GM19035 (cell line): ENCODE data around the gene CLBA1.
"Not testable (repeated sequence)": the region's sequence is repeated elsewhere in the genome, so short reads cannot be mapped to it uniquely, and the experiment has no call there.

Source experiments
- ATAC-seq: cut with Tn5 transposase; IDR thresholded peaks from one replicate; pipeline ENCODE4 v1.9.1; 2021; ENCODE audit not compliant: unreplicated experiment

The CLBA1 gene

DNA sequence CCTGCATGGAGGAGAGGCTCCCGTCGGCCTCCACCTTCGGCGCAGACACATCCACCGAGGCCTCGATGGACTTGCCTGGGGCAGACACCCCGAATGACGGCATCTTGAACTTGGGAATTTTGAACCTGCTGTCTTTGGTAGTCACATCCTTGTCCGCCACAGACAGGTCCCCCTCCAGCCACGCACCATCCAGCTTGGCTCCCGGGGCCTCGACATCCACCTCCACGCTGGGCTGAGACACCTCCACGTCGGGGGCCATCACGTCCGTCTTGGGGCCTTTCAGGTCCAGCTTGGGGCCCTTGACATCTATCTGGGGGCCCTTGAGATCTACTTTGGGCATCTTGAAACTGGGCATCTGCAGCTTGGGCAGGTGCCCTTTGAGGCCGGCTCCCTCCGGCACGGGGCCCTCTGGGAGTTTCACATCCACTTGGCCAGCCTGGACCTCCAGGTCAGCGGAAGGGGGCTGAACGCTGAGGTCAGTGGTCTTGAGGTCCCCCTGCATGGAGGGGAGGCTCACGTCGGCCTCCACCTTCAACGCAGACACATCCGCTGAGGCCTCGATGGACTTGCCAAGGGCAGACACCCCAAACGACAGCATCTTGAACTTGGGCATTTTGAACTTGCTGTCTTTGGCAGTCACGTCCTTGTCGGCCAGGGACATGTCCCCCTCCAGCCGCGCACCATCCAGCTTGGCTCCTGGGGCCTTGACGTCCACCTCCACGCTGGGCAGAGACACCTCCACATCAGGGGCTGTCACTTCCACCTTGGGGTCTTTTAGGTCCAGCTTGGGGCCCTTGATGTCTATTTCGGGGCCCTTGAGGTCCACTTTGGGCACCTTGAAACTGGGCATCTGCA, 37.5 kb upstream of the CLBA1 start:
- ATAC-seq = not testable (repeated sequence)

DNA sequence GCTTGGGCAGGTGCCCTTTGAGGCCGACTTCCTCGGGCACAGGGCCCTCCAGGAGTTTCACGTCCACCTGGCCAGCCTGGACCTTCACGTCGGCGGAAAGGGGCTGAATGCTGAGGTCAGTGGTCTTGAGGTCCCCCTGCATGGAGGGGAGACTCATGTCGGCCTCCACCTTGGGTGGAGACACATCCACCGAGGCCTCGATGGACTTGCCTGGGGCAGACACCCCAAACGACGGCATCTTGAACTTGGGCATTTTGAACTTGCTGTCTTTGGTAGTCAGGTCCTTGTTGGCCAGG, 36.9 kb upstream of the CLBA1 start:
- no peak for ATAC-seq

DNA sequence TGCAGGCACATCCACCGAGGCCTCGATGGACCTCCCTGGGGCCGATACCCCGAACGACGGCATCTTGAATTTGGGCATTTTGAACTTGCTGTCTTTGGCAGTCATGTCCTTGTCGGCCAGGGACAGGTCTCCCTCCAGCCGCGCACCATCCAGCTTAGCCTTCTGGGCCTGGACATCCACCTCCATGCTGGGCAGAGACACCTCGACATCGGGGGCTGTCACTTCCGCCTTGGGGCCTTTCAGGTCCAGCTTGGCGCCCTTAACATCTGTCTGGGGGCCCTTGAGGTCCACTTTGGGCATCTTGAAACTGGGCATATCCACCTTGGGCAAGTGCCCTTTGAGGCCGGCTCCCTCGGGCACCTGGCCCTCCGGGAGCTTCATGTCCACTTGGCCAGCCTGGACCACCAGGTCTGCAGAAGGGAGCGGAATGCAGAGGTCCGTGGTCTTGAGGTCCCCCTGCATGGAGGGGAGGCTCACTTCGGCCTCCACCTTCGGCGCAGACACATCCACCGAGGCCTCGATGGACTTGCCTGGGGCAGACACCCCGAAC, 36.1 kb upstream of the CLBA1 start:
- ATAC-seq = not testable (repeated sequence)

DNA sequence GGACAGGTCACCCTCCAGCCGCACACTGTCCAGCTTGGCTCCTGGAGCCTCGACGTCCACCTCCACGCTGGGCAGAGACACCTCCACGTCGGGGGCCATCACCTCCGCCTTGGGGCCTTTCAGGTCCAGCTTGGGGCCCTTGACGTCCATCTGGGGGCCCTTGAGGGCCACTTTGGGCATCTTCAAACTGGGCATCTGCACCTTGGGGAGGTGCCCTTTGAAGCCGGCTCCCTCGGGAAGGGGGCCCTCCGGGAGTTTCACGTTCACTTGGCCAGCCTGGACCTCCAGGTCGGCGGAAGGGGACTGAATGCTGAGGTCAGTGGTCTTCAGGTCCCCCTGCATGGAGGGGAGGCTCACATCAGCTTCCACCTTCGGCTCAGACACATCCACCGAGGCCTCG, 35.6 kb upstream of the CLBA1 start:
- ATAC-seq = no peak

DNA sequence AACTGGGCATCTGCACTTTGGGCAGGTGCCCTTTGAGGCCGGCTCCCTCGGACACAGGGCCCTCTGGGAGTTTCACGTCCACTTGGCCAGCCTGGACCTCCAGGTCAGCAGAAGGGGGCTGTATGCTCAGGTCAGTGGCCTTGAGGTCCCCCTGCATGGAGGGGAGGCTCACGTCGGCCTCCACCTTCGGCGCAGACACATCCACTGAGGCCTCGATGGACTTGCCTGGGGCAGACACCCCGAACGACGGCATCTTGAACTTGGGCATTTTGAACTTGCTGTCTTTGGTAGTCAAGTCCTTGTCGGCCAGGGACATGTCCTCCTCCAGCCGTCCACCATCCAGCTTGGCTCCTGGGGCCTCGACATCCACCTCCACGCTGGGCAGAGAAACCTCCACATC, 34.9 kb upstream of the CLBA1 start:
- ATAC-seq = not testable (repeated sequence)

DNA sequence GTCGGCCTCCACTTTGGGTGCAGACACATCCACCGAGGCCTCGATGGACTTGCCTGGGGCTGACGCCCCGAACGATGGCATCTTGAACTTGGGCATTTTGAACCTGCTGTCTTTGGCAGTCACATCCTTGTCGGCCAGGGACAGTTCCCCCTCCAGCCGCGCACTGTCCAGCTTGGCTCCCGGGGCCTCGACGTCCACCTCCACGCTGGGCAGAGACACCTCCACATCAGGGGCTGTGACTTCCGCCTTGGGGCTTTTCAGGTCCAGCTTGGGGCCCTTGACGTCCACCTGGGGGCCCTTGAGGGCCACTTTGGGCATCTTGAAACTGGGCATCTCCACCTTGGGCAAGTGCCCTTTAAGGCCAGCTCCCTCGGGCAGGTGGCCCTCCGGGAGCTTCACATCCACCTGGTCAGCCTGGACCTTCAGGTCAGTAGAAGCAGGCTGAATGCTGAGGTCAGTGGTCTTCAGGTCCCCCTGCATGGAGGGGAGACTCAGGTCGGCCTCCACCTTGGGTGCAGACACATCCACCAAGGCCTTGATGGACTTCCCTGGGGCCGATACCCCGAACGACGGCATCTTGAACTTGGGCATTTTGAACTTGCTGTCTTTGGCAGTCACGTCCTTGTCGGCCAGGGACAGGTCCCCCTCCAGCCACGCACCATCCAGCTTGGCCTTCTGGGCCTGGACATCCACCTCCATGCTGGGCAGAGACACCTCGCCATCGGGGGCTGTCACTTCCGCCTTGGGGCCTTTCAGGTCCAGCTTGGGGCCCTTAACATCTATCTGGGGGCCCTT, 33.5 kb upstream of the CLBA1 start:
- not testable (repeated sequence) for ATAC-seq

DNA sequence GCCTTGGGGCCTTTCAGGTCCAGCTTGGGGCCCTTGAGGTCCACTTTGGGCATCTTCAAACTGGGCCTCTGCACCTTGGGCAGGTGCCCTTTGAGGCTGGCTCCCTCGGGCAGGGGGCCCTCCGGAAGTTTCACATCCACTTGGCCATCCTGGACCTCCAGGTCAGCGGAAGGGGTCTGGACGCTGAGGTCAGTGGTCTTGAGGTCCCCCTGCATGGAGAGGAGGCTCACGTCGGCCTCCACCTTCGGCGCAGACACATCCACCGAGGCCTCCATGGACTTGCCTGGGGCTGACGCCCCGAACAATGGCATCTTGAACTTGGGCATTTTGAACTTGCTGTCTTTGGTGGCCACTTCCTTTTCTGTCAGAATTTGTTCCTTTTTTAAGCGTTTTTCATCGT, 32.5 kb upstream of the CLBA1 start:
- no peak for ATAC-seq

DNA sequence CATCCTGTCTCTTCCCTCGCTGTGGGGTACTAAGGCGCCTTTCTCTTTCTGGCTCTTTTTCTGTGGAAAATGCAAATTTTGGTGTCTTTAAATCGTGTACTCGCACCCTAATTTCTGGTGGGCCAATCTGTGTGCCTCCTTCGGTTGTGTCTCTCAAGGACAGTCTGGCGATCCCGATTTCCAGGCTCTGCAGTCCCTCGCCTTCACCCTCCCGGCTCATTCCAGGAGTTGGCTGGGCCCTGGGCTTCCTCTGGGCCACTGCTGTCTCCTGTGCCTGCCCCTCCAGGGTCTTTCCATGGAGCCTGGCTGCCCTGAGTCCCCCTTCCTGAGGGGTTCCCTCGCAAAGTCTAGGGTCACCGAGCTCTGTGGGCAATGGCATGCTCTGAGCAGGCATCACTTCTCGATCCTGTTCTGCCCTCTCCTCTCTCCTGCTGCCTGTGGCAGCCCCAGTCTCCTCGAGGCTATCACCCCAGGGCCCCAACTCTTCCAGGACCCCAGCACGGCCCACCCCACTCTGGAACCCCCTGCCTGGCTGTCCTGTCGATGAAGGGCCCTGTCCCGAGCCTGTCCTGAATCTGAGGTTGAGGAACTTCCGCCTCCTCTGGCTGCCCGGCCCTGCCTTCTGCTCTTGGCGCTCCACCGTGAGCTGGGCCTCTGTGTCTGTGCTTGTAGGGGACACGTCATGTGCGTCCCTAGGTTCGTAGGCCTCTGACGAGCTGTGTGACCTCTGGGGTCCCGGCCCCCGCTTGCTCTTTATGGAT, 31.5 kb upstream of the CLBA1 start:
- no peak for ATAC-seq

DNA sequence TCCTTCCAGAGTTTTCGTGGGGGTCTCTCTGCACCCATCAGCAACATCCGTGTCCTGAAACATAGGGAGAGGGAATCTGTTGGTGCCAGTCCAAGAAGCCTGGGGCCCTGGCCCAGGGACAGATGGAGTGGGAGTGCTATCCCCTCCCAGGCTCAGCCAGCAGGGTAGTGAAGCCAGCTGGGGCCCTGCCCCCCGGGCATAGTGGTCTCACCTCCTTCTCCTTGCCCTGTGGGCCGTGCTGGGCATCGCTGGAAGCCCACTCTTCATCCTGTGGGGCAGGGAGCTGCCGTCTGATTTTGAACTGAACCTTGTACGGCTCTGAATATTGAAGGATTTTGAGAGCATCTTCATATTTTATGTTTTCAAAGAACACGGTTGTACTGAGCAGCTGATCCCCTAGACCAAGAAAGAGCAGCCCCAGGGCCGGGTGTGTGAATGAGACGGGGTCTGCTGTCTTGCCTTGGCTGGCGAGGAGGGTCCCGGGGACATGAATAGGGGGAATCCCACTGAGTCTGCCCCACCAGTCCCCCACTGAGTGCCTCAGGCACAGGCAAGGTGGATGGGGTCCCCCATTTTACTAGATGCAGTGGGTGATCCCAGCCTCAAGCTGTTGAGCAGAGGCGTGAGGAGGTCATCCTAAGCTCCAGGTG, 30.7 kb upstream of the CLBA1 start:
- no peak for ATAC-seq

DNA sequence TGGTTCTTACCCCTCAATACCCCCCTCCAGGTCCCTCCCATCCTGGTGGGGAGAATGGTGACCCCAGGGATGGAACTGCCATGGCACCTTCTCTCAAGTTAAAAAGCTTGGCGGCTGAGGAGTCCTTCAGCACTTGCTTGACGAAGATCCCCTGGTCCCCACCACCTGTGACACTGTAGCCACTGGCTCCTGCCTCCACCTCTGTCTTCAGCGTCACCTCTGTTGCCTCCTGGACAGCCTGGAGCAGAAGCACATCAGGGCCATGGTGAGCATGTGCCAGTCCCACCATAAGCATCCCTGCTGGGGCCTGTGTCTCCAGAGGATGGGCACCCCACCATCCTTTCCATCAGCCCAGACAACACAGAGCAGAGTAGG, 30.2 kb upstream of the CLBA1 start:
- ATAC-seq = no peak

DNA sequence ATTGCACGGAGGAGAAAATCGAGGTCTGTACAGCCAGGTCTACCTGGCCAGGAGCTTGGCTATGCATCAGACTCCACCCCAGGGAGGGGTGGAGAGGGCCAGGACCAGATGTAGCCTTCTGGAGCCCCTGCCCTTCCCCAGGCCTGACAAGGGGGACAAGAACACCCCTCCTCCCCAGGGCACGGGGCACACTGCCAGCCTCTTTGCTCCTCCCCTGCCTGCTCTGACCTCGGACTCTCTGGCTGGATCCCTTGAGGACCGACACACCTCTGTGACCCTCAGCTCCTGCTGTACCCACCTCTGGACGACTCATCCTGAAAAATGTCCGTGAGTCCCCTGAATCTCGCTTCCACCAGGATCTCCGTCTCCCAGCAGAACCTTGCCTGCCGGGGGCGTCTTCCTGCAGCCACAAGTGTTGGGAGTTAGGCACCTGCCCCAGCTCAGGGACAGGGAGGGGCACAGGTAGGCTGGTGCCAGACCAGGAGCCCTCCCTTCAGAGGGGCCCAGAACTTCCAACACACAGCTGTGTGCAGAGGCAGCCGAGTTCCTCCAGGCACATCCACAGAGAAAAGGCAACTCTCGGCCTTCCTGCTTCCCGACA, 29.2 kb upstream of the CLBA1 start:
- no peak for ATAC-seq

DNA sequence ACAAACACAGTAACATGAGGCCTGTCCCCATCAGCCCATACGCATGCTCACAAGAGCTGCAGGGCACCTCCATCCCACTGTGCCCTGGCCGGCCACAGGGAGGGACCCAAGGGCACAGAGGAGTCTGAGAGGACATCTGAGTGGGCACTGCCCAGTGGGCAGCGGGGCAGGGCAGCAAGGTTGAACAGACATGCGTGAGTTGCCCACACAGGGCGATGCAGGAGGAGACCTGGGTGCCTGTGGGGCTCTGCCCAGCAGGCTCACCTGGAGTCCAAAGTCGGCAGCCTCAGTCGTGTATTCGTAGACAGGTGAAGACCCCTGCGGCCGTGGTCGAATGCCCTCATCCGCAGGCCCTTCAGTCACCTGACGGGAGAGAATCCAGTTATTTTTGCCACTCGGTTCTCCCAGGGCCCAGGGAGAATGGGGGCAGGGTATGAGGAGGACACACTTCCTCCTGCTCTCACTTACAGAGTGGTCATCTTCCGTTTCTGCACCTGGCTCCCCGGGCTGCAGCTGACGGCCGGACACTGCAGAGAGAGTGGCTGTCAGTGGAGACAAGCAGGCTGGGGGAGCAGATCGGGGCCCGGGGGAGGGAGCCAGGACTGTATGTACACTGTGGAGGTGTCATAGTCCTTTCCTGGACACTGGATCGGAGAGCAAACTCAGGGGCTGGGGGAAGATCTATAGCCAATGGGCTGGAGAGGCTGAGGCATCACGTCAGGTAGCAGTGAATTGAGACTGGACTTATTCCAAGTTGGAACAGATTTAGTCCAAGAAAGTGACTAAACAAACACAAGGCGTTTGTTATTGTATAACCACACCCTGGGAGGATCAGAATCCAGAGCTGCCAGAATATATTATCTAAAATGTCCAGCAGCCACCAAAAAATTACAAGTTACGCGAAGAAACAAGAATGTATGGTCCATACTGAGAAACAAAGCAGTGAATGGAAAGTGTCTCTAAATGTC, 28.2 kb upstream of the CLBA1 start:
- no peak for ATAC-seq

DNA sequence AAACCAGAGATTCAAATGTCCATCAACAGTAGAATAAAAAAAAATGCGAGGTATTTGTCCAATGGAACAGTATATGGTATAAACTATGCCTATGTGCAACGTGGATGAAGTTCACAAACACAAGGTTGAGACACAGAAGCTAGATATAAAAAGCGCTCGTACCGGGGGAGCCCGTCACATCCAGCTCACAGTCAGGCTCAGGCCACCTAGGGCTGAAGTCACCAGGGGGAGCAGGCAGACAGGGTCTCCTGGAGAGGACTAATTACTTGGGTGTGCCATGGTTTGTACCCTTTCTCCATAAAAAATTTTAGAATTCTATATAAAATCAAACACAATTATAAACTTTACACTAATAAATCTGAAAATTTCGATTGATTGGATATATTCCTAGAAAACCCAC, 21.0 kb upstream of the CLBA1 start:
- no peak for ATAC-seq

DNA sequence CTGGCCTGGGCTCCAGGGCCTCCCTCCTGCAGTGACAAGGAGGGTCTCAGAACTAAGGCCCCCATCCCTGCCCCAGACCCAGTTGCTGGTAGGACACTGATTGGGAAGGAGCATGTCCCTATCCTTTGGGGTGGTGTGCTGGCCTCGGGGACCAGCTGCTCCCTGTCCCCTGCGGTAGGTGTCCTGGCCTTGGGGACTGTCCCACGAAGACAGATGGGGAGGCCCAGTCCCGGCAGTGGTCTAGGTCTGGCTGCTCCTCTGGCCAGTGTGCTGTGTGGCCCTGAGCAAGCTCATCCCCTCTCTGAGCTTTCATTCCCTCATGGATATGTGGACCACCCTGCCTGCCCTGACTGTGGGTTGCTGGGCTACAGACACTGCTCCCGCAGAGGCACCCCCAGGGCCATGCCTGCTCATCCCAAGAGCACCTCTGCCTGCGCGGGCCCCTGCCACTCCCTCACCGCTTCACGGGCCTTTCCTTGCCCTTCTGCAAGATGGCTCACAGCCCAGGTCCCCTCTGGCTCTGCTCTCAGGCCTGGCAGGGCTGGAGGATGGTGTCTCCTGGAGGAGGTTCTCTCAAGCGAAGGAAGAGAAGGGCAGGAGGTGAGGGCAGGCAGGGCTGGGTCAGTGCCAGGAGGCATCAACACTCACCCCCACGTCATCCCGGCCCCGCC, 19.9 kb upstream of the CLBA1 start:
- ATAC-seq = no peak

DNA sequence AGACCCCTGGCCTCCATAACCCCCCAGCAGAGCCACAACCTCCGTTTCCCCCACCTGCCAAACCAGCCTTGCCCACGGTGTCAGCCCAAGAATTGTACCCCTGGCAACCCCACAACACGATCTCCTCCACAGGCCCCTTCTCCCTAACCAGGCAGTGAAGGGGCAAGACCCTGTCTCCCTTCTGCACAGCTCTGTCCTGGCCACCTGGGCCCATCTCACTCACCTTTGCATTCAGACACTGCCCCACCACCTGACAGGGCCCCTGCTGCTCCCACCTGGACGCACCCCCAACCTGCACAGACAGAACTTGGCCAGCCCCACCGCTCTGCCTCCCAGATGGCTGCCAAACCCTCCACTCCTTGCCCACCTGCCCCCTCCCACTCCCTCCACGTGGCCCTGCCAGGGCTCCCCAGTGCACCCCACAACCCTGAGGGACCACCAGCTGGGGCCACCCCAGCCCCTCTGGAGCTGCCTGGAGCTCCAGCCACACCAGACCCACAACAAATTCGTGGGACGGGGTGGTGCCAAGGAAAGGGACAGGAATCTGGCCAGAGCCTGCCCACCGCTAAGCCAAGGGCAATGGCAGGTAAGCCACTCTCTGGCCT, 19.2 kb upstream of the CLBA1 start:
- no peak for ATAC-seq

DNA sequence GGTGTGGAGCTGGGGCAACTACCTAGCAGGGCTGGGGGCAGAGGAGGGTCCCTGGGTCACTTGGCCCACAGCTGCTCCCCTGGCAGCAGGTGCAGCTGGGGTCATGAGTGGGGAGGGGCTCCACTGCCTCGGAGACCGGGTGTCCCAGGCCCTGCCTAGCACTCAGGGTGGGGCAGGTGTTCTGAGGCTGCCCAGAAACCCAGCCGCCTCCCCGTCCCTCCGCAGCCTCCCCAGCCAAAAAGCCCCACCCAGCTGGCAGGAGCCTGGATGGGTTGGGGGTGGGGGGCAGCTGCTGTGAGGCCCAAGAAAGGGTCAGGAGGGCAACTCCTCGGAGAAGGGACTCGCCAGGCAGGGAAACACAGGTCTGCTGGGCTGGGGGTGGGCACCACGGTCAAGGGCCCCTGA, 18.6 kb upstream of the CLBA1 start:
- no peak for ATAC-seq

DNA sequence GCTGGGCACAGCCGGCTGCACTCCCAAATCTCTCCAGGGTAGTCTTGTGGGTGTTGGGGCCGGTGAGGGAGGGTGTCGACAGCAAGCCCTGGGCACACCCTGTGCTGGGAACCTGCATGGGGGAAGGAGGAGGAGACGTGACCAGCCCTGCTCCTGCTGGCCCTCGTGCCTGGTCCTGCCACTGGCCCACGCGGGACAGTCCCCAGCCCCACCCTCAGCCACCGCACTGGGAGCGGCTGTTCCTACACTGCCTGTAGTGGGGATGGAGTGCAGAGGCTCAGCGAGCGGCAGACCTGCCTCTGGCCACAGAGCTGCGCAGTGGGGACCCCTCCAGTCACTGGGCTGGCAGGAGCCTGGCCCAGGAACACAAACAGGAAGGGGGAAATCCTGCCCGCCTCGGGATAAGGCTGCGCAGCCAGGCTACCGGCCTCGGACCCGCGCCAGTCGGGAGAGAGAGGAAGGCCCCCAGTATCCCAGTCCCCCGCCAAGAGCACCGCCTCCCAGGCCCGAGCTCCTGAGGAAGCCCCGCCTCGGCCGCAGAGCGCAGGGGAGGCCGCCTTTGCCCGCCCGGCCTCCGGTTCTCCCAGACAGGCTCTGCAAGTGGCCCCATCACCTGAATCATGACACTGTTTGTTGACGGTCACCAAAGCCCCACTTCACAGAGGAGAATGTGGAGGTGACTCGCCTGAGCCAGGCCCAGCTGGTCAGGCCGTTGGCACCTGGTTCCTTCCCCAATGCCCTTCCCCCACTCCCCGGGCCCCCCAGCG, 18.0 kb upstream of the CLBA1 start:
- ATAC-seq = no peak

DNA sequence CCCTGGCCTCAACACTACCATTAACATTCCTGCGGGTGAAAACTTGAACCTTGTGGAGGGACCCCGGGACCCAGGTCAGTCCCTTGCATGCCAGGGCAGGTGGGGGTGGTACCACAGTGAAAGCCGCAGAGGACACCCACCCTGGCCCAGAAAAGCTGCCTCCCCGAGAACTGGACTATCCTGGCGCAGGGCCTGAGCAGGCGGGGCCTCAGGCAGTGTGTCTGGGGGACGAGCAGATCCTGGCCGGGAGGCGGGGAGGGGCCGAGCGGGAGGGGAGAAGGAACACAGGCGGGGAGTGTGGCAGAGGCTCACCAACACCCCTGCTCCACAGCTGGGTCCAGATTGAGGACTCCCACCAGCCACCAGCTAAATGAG, 17.4 kb upstream of the CLBA1 start:
- ATAC-seq = no peak
